ENCODE results near the gene GUCY1A2.
"Not testable (repeated sequence)": the region's sequence is repeated elsewhere in the genome, so short reads cannot be mapped to it uniquely, and the experiment has no call there.

GUCY1A2 gene

GRCh38 chr11:106913141-106913540 lies 105.1 kb downstream of the GUCY1A2 start:
- in situ Hi-C loops (cut with MboI; ENCODE audit: low sequenced_read_pairs, unreplicated experiment) = no loop called here
- DNase-seq (ENCODE audit: low spot score) = no peak
- TF ChIP-seq, protein P1, sequence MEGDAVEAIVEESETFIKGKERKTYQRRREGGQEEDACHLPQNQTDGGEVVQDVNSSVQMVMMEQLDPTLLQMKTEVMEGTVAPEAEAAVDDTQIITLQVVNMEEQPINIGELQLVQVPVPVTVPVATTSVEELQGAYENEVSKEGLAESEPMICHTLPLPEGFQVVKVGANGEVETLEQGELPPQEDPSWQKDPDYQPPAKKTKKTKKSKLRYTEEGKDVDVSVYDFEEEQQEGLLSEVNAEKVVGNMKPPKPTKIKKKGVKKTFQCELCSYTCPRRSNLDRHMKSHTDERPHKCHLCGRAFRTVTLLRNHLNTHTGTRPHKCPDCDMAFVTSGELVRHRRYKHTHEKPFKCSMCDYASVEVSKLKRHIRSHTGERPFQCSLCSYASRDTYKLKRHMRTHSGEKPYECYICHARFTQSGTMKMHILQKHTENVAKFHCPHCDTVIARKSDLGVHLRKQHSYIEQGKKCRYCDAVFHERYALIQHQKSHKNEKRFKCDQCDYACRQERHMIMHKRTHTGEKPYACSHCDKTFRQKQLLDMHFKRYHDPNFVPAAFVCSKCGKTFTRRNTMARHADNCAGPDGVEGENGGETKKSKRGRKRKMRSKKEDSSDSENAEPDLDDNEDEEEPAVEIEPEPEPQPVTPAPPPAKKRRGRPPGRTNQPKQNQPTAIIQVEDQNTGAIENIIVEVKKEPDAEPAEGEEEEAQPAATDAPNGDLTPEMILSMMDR (IDR thresholded peaks at IDR 0.05; ENCODE audit: borderline replicate concordance, control extremely low read depth, extremely low read depth, insufficient read depth, missing control alignments) = no peak

GRCh38 chr11:106904826-106905225 lies 113.5 kb downstream of the GUCY1A2 start:
- TF ChIP-seq, protein P1 (IDR thresholded peaks at IDR 0.05; ENCODE audit: borderline replicate concordance, control extremely low read depth, extremely low read depth, insufficient read depth, missing control alignments) = no peak
- no peak for DNase-seq (ENCODE audit: low spot score)
- in situ Hi-C loops (cut with MboI; ENCODE audit: low sequenced_read_pairs, unreplicated experiment) = no loop called here

DNA sequence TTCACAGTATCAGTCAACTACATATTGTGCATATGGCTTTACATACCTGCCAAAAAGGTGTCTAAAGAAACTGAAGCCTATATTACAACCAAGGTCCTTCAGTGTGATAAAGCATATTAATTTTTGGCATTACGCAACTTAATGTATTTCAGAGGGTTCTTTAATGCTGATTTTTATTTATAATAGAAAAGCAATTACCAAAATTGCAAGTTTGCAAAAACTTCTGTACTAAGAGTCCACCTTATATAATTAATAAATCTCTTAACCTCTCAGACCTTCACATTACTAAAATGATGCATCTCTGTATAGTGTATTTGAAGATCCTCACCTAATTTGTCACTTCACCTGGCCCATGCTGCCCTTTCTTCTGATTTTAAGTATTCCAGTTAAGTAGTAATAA lies 128.6 kb downstream of the GUCY1A2 start:
- in situ Hi-C loops (cut with MboI; ENCODE audit: low sequenced_read_pairs, unreplicated experiment) = no loop called here
- TF ChIP-seq, protein P1 (IDR thresholded peaks at IDR 0.05; ENCODE audit: borderline replicate concordance, control extremely low read depth, extremely low read depth, insufficient read depth, missing control alignments) = no peak
- no peak for DNase-seq (ENCODE audit: low spot score)

- DNase-seq (ENCODE audit: low spot score) = no peak
- in situ Hi-C loops (cut with MboI; ENCODE audit: low sequenced_read_pairs, unreplicated experiment) = no loop called here
- TF ChIP-seq, protein P1 (IDR thresholded peaks at IDR 0.05; ENCODE audit: borderline replicate concordance, control extremely low read depth, extremely low read depth, insufficient read depth, missing control alignments) = no peak
Measured at GRCh38 chr11:106888386-106888785, 129.9 kb downstream of the GUCY1A2 start.

DNA sequence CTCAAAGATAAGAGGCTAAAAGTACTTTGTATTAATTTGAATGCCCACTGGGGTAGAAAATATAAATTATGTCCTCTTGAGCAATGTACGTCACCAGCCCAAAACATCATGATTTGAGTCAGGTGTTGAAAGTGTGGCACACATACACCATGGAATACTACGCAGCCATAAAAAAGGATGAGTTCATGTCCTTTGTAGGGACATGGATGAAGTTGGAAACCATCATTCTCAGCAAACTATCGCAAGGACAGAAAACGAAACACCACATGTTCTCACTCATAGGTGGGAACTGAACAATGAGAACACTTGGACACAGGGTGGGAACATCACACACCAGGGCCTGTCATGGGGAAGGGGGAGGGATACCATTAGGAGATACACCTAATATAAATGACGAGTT lies 134.6 kb downstream of the GUCY1A2 start:
- DNase-seq (ENCODE audit: low spot score); in situ Hi-C loops (cut with MboI; ENCODE audit: low sequenced_read_pairs, unreplicated experiment): not testable (repeated sequence)

- in situ Hi-C loops (cut with MboI; ENCODE audit: low sequenced_read_pairs, unreplicated experiment) = no loop called here
Measured at GRCh38 chr11:106879832-106880546, 138.3 kb downstream of the GUCY1A2 start.

DNA sequence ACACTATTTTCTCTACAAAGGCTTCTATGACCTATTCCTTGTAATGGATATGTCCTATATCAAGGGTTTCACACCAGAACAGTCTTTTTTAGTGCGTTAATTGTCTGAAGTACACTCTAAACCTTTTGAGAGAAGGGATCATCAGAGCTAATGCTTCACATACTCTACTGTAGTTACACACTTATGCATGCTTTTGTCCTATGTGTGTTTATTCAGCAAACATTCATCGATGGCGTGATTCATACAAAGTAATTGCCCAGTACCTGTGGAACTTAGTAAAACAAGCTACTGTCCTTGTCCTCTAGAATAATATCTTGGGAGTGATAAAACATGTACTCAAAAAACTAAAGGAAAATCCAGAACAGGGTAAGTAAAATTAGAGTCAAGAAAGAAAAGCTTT lies 139.2 kb downstream of the GUCY1A2 start:
- TF ChIP-seq, protein P1 (IDR thresholded peaks at IDR 0.05; ENCODE audit: borderline replicate concordance, control extremely low read depth, extremely low read depth, insufficient read depth, missing control alignments) = no peak
- DNase-seq (ENCODE audit: low spot score) = no peak
- in situ Hi-C loops (cut with MboI; ENCODE audit: low sequenced_read_pairs, unreplicated experiment) = no loop called here

More at GRCh38 chr11:106879832-106880546, 138.3 kb downstream of the GUCY1A2 start:
- no peak for DNase-seq (ENCODE audit: low spot score)
- TF ChIP-seq, protein P1 (IDR thresholded peaks at IDR 0.05; ENCODE audit: borderline replicate concordance, control extremely low read depth, extremely low read depth, insufficient read depth, missing control alignments) = no peak
